HG02678 (cell line): Measurements from ENCODE around the gene NRP1.
"Not testable (repeated sequence)": the region's sequence is repeated elsewhere in the genome, so short reads cannot be mapped to it uniquely, and the experiment has no call there.

Experiments used
- ATAC-seq: cut with Tn5 transposase; IDR thresholded peaks from one replicate; pipeline ENCODE4 v1.9.1; 2021; ENCODE audit warnings: mild to moderate bottlenecking, moderate library complexity; ENCODE audit not compliant: unreplicated experiment

Gene NRP1

DNA sequence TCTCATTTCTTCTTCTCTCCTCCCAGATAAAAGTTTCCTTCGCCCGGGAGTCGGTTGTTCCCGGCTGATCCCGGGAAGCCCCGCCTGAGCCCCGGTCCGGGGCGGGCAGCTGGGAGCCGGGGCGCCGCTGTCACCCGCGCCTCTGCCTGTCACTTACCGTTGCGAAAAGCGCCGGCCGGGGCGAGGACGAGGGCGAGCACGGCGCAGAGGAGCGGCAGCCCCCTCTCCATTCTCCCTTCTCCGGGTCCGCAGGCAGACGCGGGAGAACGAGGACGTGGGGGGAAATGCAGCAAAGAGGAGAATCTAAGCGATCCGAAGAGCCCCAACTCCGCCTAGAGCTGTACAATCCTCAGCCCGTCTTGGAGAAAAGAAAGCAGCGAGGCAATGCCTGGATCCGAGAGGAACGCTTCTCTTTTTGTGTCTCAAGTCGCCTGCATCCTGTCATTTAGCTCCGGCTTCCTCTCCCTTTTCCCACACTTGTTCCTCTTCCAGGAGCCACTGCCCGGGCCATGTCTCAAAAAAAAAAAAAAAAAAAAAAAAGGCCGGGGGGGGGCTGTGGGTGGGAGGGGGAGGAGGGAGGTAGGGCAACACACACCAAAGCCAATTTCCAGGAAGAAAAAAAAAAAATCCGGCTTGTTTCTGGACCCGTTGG is at the start of gene NRP1:
Gene NRP1 (minus strand): TSS at position 515 of the 652 bp plus-strand sequence. CDS start 285 bp downstream, at position 230.
- ATAC-seq: peak; percentile 26

- not testable (repeated sequence) for ATAC-seq
Measured at GRCh38 chr10:33384201-33384600, 49.7 kb upstream of the NRP1 start.

DNA sequence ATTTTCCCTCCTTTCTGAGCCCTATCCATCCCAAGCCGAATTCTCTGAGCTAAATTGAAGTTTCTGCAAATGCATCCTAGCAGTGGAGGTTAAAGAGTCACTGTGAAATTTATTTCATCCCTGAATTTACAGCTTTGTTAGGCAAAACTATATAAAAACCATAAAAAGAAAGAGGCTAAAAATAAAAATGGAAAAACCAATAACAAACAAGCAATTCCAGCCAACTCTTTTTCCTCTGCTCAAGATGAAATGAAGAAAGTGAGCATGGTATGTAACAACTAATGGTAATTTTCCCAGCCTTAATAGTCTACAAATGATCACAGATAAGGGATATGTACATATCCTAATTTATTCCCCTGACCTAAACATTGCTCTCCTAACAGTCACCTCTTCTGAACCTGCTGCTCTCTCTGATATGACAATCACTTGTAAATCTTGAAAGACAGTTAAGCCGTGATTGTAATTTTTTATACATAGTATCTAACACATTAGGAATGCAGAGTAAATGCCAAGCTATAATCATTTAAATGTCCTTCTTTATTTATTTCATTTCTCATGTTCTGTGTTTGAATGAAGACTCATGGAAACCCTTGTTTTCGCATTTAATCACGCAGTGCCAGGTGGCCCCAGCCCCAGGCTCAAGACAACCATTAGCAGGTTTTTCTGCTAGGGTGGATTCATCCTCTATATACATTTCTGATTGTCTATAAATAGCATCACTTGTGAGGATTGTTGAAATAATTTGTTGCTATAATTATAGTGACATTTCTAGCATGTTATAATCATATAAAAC is 48.6 kb upstream of the NRP1 start:
- ATAC-seq: no peak

DNA sequence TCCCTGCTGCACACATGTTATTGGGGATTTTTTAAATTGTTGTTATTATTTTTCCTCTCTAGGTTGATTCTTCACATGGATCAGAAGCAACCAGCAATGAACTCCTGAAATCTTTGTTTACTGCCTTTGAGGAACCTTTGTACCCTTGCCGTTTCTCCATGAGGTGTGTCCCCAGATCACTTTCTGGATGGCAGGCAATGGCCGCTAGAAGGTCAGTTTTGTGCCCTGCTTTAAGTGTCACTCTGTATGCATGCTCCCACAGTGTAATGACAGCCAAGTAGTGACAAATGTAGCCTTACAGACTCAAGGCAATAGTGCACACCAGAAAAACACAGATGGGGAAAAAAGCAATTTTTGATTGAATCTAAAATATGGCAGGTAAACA is 47.7 kb upstream of the NRP1 start:
- no peak for ATAC-seq

DNA sequence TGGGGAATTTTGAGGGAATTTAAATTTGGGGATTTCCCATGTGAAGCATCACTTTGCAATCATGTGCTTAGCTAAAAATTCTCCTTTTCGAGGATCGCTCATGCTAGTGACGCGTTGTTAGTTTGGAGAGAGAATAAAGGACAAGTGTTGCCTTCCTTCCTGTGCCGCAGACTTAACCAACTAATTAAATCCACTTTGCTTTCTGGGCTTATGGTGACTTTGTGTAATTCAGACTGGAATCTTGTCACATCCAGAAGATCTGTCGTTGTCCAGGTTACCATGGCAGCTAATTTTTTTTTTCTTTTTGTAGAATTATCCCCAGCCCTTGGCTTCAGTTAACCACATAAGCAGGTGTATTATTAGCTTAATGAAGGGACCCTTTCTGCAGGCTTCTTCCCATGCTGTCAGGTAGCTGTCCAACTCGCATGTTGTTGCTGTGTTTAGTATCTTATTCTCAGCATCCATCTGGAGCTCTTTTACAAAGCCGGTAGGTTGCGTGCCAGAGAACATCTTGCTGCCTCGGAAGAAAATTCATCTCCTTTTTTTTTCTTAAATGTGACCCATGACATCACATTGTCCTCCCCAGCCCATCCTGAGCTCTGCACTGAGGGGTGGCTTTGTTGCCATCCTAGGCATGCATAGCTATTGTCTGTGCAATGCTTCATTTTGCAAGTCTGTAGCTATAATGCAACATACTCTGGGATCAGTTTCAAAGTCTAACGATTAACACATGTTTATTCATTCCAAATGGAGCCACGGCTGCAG is 47.2 kb upstream of the NRP1 start:
- no peak for ATAC-seq

DNA sequence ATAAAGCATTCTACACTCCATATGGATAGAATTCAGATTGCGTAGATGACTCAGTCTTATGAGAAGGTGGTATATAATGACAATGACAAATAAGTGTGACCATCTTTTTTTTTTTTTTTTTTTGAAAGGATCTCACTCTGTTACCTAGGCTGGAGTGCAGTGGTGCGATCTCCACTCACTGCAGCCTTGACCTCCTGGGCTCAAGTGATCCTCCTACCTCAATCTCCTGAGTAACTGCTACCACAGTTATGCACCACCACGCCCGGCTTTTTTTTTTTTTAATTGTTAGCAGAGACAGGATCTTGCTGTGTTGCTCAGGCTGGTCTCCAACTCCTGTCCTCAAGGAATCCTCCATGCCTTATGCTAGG is 43.2 kb upstream of the NRP1 start:
- no peak for ATAC-seq

GRCh38 chr10:33376976-33377657 is 42.6 kb upstream of the NRP1 start:
- no peak for ATAC-seq

- no peak for ATAC-seq
Measured at GRCh38 chr10:33376476-33376875, 42.0 kb upstream of the NRP1 start.

DNA sequence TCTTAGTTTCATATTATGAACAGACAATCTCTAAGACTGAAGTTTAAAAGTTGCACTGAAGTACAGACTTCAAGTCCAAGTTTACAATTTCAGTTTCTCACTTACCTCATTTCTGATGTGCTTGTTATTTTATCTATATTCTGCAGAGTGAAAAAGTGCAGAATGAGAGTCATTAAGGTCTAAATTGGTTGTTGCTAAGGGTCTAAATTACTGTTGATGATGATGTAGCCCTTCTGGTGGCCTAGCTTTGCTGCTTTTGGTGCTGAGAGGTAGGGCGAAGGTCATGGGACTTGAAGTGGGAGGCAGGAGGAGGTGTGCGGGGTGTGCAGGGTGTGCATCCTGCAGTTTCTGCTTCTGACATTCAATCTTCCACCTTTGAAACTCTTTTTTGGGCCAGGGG is 38.8 kb upstream of the NRP1 start:
- no peak for ATAC-seq

- ATAC-seq: no peak
Measured at GRCh38 chr10:33371234-33371633, 36.8 kb upstream of the NRP1 start.

GRCh38 chr10:33370434-33370930 is 36.0 kb upstream of the NRP1 start:
- no peak for ATAC-seq

DNA sequence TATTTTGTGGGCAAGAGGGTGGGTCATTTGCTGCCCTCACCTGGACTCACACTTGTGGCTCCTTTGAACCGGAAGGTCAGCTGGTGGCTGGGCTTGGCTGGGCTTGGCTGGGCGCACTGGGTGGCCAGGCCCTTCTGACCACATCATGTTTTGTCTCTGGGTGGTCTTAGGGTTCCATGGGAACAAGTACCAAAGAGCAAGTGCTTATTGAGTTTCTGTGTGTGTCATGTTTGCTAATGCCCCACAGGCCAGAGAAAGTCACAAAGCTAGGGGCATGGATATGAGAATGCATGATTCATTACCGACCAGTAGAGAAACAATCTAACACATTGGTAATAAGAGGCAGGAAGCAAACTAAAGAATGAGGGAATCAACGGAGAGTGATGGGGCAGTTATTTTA is 33.6 kb upstream of the NRP1 start:
- no peak for ATAC-seq

DNA sequence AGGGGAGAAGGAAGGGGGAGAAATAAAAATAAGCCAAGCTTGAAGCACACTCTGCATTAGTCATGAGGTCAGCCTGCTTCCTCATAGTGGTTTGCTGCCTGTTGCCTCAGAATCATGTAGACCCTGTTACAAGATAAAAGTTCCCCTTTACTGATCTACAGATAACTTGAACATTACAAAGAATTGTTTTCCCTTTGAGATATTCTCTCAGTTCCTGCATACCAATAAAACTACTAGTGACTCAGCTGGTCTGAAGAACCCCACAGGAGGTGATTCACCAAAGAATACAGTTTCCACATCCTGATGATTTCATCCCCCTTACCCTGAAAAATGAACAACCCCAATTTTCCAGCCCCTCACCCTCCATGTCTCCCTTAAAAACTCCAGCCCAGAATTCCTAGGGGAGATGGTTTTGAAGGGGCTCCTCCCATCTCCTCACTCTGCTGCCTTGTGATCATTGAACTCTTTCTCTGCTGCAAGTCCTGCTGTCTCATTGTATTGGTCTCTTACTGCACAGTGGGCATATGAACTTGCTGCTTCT is 31.5 kb upstream of the NRP1 start:
- no peak for ATAC-seq

DNA sequence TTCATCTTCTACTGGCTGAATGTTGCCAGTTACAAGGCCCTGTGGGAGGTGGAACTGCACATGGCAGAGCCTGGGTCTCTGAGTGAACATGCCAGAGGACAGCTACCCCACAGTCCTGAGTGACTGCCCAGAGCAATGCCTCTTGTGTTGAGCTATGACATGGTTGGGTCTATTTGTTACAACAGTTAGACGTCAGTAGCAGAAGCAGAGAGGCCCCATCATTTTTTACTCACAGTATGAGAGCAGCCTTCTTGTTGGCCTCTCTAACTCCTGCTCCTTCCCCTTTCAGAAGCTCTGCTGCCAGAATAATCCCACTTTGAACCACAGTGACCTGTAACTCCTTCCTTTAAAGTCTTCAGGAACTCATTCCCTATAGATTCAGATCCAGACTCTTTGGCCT is 30.8 kb upstream of the NRP1 start:
- no peak for ATAC-seq

- no peak for ATAC-seq
Measured at GRCh38 chr10:33363106-33363505, 28.6 kb upstream of the NRP1 start.

GRCh38 chr10:33358016-33358415 is 23.5 kb upstream of the NRP1 start:
- ATAC-seq: no peak

DNA sequence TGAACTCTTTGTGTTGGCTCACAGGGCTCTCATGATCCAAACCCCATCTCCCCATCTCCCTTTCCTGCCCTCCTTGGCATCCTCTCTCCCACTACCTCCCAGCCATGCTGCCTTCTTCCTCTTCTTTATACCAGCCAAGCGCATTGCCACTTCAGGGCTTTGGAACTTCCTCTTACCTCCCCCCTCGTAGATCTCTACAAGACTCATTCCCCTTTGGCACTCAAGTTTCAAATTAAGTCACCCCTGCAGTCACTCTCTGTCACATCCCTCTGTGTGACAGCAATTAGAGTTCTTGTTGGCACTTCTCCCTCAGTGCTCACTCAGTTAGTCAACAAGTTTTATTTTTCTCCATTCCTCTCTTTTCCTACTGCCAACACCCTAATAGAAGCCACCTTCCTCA is 20.8 kb upstream of the NRP1 start:
- ATAC-seq: no peak

DNA sequence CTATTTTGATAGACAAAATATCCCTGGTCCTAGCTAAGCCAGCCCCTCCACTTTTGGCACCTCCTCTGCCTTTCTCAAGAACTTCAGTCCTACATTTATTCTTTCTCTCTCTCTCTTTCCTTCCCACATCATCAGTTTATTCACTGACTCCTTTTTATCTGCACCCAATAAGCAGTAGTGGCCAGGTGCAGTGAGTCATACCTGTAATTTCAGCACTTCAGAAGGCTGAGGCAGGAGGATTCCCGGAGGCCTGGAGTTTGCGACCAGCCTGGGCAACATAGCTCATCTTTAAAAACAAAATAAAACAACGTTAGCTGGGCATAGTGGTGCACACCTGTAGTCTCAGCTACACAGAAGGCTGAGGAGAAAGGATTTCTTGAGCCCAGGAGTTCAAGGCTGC is 19.4 kb upstream of the NRP1 start:
- no peak for ATAC-seq

DNA sequence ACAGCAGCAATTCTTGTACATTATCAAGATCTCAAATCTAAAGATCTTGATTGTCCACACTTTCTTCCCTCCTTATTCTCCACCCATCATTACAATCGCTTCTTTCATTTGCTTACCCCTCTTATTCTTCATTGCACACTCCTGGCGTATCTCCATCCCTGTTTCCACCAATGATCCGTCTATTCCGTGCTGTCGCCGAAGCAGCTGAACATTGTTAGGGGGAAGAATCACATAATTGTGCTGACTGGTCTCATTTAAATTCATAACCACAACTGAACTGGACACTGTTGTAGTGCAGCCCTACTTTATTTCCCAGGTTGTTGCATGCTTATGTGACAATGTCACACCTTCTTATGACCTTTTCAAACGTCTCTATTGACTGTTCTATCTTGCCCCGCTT is 18.9 kb upstream of the NRP1 start:
- ATAC-seq: no peak

- no peak for ATAC-seq
Measured at GRCh38 chr10:33352615-33353014, 18.1 kb upstream of the NRP1 start.

DNA sequence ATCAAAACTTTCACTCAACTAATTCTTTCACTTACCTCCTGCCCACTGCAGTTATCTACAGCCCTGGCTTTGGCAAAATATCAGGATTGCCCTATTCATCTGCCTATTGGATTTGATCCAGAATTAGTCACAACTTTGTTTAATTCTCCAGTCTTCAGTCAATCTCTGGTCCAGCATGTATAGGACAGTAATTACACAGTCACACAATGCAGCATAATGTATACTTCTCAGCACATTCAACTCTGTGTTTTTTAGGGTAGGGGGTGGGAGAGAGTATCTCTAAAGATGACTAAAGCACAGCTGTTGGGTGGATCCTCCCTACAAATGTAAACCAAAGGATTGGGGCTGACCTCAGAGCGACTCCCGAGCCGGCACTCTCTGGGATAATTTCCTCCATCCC is 17.7 kb upstream of the NRP1 start:
- ATAC-seq: no peak
